Astrocyte (in vitro differentiated cells and primary cell): Measurements from ENCODE around the gene ARFRP1. TPM values are rescaled to one million over a fixed set of nuclear protein-coding genes. Genes with fewer than 3 reads are reported as not detected.
A peak's percentile ranks its signal among the peaks of the same experiment; 100 is the strongest.

Experiments
- DNase-seq: peaks from one replicate; pipeline ENCODE4 v3.0.0-alpha.2; 2010; ENCODE audit warnings: low read depth
- FAIRE-seq: peaks from 2 replicates; lab custom pipeline; 2011; peaks lifted over from hg19 to GRCh38; lab: Jason Lieb, UNC
- H2AFZ ChIP-seq: 2 replicates; pipeline ENCODE4 v1.6.0; 2012; ENCODE audit warnings: low read depth, low read length, inconsistent platforms
- H3K27ac ChIP-seq: 2 replicates; pipeline ENCODE4 v1.5.1; 2011; ENCODE audit warnings: low read depth, low read length, inconsistent platforms
- H3K27me3 ChIP-seq: 2 replicates; pipeline ENCODE4 v1.6.0; 2011; ENCODE audit warnings: low read length, inconsistent platforms; ENCODE audit not compliant: insufficient read depth
- H3K36me3 ChIP-seq: 2 replicates; pipeline ENCODE4 v1.5.1; 2011; ENCODE audit warnings: low read length, inconsistent platforms; ENCODE audit not compliant: insufficient read depth
- H3K4me1 ChIP-seq: 2 replicates; pipeline ENCODE4 v1.5.1; 2011; ENCODE audit warnings: low read length, inconsistent platforms; ENCODE audit not compliant: insufficient read depth
- H3K4me2 ChIP-seq: 2 replicates; pipeline ENCODE4 v1.6.0; 2012; ENCODE audit warnings: low read length, inconsistent platforms
- H3K4me3 ChIP-seq: 2 replicates; pipeline ENCODE4 v1.5.1; 2011; ENCODE audit warnings: low read depth, mild to moderate bottlenecking, low read length, inconsistent platforms; ENCODE audit not compliant: insufficient read depth
- H3K79me2 ChIP-seq: 2 replicates; pipeline ENCODE4 v1.6.0; 2012; ENCODE audit warnings: mild to moderate bottlenecking, low read length, inconsistent platforms; ENCODE audit not compliant: insufficient read depth
- H3K9ac ChIP-seq: 2 replicates; pipeline ENCODE4 v1.6.0; 2012; ENCODE audit warnings: mild to moderate bottlenecking, low read length, inconsistent platforms
- H3K9me3 ChIP-seq: 2 replicates; pipeline ENCODE4 v1.5.1; 2012; ENCODE audit warnings: low read depth, mild to moderate bottlenecking, low read length, inconsistent platforms; ENCODE audit not compliant: insufficient read depth
- H4K20me1 ChIP-seq: 2 replicates; pipeline ENCODE4 v1.6.0; 2012; ENCODE audit warnings: low read length, inconsistent platforms; ENCODE audit not compliant: insufficient read depth
- H3K27ac Mint-ChIP-seq: one replicate; pipeline ENCODE4 v1.8.0; 2021; ENCODE audit warnings: mild to moderate bottlenecking, mixed read lengths; ENCODE audit not compliant: unreplicated experiment
- H3K27me3 Mint-ChIP-seq: one replicate; pipeline ENCODE4 v1.8.0; 2021; ENCODE audit warnings: low read depth, mixed read lengths; ENCODE audit not compliant: unreplicated experiment
- H3K36me3 Mint-ChIP-seq: one replicate; pipeline ENCODE4 v1.8.0; 2021; ENCODE audit warnings: low read depth, mixed read lengths; ENCODE audit not compliant: unreplicated experiment
- H3K4me1 Mint-ChIP-seq: one replicate; pipeline ENCODE4 v1.8.0; 2021; ENCODE audit warnings: low read depth, mixed read lengths; ENCODE audit not compliant: unreplicated experiment
- H3K4me3 Mint-ChIP-seq: one replicate; pipeline ENCODE4 v1.8.0; 2021; ENCODE audit warnings: mild to moderate bottlenecking, moderate library complexity, mixed read lengths; ENCODE audit not compliant: unreplicated experiment
- H3K9me3 Mint-ChIP-seq: one replicate; pipeline ENCODE4 v1.8.0; 2021; ENCODE audit warnings: mild to moderate bottlenecking, mixed read lengths; ENCODE audit not compliant: unreplicated experiment
- EZH2 ChIP-seq: IDR thresholded peaks from 2 replicates; pipeline ENCODE4 v1.6.1; 2012; ENCODE audit warnings: mild to moderate bottlenecking, low read length, inconsistent platforms; ENCODE audit not compliant: insufficient read depth
- total RNA-seq: library from RNA; stranded (reverse); gene quantifications from 2 replicates; pipeline ENCODE4 v1.2.1, GENCODE V29; 2021
- TF ChIP-seq, protein P1 (sequence below): IDR thresholded peaks from 2 replicates; pipeline ENCODE4 v1.5.1; 2011; ENCODE audit warnings: low read depth, mild to moderate bottlenecking, inconsistent platforms, low read length, moderate library complexity; ENCODE audit not compliant: insufficient read depth

The ARFRP1 gene
- total RNA-seq, 1 donor from 2014 or later = 32.5 TPM

- no peak for TF ChIP-seq EZH2
- TF ChIP-seq, protein P1, sequence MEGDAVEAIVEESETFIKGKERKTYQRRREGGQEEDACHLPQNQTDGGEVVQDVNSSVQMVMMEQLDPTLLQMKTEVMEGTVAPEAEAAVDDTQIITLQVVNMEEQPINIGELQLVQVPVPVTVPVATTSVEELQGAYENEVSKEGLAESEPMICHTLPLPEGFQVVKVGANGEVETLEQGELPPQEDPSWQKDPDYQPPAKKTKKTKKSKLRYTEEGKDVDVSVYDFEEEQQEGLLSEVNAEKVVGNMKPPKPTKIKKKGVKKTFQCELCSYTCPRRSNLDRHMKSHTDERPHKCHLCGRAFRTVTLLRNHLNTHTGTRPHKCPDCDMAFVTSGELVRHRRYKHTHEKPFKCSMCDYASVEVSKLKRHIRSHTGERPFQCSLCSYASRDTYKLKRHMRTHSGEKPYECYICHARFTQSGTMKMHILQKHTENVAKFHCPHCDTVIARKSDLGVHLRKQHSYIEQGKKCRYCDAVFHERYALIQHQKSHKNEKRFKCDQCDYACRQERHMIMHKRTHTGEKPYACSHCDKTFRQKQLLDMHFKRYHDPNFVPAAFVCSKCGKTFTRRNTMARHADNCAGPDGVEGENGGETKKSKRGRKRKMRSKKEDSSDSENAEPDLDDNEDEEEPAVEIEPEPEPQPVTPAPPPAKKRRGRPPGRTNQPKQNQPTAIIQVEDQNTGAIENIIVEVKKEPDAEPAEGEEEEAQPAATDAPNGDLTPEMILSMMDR = no peak
- Histone ChIP-seq H3K79me2 (no peaks in the 10 kb centered on the region), H3K27me3 (no peaks in the 10 kb centered on the region), H4K20me1 (no peaks in the 10 kb centered on the region), H3K27ac (no peak overlapping the region), H2AFZ (no peak overlapping the region), H3K4me1 (no peaks in the 10 kb centered on the region), H3K9ac (no peak overlapping the region), H3K36me3 (peaks cover 6% of the 10 kb centered on the region), H3K4me2 (no peak overlapping the region), H3K4me3 (no peak overlapping the region), H3K9me3 (no peaks in the 10 kb centered on the region)
- FAIRE-seq = no peak
- Mint-ChIP-seq H3K27me3 (no peaks in the 10 kb centered on the region), H3K36me3 (peaks cover 15% of the 10 kb centered on the region), H3K4me1 (no peaks in the 10 kb centered on the region), H3K27ac (peak overlapping the region; percentile 53), H3K9me3 (no peaks in the 10 kb centered on the region), H3K4me3 (no peak overlapping the region)
- no peak for DNase-seq
Observed at GRCh38 chr20:63675681-63676368, 32.0 kb downstream of the ARFRP1 start.

DNA sequence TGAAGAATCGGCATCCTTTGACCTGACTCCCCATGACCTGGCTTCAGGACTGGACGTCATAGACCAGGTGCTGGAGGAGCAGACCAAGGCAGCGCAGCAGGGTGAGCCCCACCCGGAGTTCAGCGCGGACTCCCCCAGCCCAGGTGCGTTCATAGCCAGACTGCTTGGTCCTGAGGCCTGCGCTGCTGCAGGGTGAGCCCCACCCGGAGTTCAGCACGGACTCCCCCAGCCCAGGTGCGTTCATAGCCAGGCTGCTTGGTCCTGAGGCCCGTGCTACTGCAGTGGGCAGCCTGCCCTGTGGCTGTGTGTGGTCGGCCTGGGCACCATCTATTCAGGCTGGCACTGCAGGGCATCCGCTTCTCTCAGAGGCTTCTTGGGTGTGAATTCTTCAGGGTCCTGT, 33.8 kb downstream of the ARFRP1 start:
- Mint-ChIP-seq H3K27me3 (no peaks in the 10 kb centered on the region), H3K36me3 (peaks cover 15% of the 10 kb centered on the region)

More for the DNA sequence above, 33.8 kb downstream of the ARFRP1 start:
- Histone ChIP-seq H3K27me3 (no peaks in the 10 kb centered on the region), H3K79me2 (no peaks in the 10 kb centered on the region), H3K9ac (no peak overlapping the region), H3K36me3 (peaks cover 9% of the 10 kb centered on the region), H3K9me3 (no peaks in the 10 kb centered on the region), H3K4me3 (no peak overlapping the region), H3K4me2 (no peak overlapping the region), H2AFZ (no peak overlapping the region), H3K27ac (no peak overlapping the region), H3K4me1 (no peaks in the 10 kb centered on the region), H4K20me1 (no peaks in the 10 kb centered on the region)
- H3K4me1 Mint-ChIP-seq = no peaks in the 10 kb centered on the region
- H3K27ac Mint-ChIP-seq = no peak overlapping the region
- DNase-seq = no peak
- no peaks in the 10 kb centered on the region for H3K9me3 Mint-ChIP-seq
- FAIRE-seq = no peak
- TF ChIP-seq, protein P1 = no peak
- no peak for TF ChIP-seq EZH2
- H3K4me3 Mint-ChIP-seq = no peak overlapping the region
